Activated CD8-positive, alpha-beta memory T cell treated with anti-CD3 and anti-CD28 coated beads, Interleukin-2, amount 50 U/mL, for 4 hours (primary cell): Measurements from ENCODE around the gene MCOLN1.

ENCODE experiments used
- DNase-seq: peaks from one replicate; pipeline ENCODE4 v3.0.0-alpha.2; 2020

Gene MCOLN1

GRCh38 chr19:7522072-7522922 is at the start of gene MCOLN1:
TSS of gene MCOLN1 (plus strand) at chr19:7522624. CDS start at chr19:7522751, 127 bp downstream.
- peak; percentile 100 for DNase-seq

- DNase-seq = no peak
These were observed 46.8 kb upstream of the MCOLN1 start for GRCh38 chr19:7475665-7476064.

DNA sequence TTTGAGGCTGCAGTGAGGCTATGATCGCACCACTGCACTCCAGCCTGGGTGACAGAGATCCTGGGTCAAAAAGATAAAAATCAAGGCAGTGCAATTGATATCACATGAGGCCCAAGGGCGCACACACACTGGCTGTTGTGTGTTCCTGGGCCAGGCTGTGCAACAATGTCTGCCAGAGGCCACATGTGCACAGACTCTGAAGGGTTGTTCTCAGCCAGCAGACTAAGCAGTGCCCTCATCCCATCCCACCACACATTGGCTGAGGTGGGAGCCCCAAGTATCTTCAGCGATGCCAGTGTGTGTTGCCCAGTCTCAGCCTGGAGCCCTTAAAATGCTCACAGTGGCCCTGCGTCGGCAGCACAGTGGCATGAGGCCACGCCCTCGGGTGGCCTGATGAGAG is 46.2 kb upstream of the MCOLN1 start:
- DNase-seq = no peak

GRCh38 chr19:7476777-7477494 is 45.5 kb upstream of the MCOLN1 start:
- DNase-seq = no peak

DNA sequence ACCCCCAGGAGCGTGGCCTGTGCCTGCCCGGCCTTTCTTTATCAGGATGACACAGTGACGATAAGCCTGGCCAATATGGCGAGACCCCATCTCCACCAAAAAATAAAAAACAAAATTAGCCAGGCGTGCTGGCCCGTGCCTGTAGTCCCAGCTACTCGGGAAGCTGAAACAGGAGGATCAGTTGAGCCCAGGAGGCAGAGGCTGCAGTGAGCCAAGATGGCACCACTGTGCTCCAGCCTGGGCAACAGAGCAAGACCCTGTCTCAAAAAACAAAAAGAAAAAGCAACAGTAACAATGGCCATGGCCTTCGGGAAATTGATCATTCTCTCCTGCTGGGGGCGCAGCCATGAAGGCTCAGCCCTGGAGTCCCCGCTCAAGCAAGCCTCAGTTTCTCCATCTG is 44.7 kb upstream of the MCOLN1 start:
- DNase-seq = no peak

DNA sequence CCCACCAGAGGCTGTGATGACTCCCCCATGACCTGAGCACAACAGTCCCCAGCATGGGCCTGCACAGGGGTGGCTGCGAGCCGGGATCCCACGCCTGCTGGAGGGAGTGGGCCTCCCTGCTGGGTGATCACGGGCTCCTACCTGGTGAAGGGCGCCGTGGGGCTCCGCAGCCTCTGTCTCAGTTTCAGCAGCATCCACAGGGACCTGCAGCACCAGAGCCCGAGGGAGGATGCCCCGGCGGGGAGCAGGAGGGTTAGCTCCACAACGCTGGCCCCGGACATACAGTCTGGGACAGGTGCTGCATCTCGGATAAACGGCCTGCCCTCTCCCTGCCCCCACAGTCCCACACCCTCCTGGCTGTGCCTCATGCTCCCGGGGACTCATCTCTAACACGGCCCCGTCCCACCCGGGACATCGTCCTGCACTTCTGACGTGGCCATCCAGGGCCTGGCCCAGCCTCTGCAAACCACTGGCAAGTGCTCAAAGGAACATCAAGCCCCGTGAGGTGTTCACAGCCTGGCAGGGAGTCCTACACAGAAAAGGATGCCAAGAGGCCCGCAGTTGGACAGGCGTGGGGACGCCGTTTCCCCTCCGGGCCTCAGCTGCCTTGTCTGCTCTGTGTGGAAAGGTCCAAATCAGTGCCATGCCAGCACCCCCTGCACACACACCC is 44.1 kb upstream of the MCOLN1 start:
- no peak for DNase-seq

- DNase-seq = no peak
These were observed 43.6 kb upstream of the MCOLN1 start for GRCh38 chr19:7478843-7479227.

- no peak for DNase-seq
These were observed 42.0 kb upstream of the MCOLN1 start for GRCh38 chr19:7480222-7480969.

DNA sequence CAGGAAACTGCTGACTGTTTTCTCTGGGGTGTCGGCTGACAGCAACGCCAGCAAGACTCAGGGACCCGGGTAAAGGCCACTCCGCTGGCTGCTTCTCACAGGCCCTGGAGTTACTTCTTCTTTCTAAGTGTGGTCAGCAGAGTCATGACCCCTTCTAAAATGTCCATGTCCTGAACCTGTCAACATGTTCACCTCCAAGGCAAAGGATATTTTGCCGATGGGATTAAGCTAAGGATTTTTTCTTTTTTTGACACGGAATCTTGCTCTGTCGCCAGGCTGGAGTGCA is 41.5 kb upstream of the MCOLN1 start:
- no peak for DNase-seq

DNA sequence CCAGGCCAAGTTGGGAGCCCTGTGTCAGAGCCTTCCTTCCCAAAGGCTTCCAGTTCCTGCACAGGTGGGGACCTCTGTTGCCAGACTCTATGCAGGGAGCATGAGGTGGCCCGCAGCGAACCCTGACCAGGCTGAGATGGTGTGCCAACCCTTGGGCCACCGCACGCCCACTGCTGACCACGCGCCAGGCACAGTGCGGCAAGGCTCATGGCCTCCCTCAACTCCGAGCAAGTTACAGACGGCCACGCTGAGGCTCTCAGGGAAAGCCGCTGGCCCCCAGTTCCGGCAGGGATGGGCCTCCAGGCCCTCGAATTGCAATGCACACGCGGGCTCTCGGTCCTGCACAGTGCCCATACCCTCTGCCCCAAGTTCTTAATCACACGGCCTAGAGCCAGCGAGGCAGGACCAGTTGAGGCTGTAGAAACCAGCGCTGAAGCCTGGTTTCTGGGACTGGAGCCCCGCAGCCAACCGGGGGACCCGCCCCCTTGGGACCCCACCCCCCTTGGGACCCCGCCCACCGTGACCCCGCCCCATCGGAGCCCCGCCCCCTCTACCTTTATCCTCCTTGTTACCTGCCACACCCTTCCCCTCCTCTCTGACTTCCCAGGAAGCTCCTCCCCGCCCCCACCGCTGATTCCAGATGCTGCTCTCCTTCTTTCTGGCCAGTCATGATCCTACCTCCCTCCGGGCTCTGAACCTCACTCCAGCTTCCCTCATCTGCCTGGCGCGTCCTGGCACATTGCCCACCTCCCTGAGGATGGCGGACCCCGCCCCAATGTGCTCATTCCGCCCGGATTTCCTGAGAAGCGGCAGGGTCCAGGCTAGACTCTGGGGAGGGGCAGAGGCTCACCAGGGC is 39.6 kb upstream of the MCOLN1 start:
- no peak for DNase-seq

DNA sequence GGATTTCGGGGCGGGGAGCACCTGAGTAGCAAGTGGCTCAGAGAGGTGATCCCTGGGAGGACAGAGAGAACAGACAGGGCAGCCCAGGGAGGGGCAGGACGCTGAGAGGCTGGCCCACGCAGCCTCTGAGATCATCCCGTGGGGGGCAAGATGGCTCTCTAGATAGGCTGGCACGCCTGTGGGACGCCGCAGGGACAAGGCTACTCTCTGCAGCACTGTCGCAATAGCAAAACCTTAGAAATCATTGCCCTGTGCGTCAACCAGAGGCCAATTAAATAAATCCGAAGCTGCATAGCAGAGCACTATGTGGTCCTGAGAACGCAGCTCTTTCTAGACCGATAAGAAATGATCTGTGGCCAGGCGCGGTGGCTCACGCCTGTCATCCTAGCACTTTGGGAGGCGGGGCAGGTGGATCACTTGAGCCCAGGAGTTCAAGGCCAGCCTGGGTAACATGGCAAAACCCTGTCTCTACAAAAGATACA is 38.7 kb upstream of the MCOLN1 start:
- DNase-seq = no peak

- DNase-seq = no peak
These were observed 35.5 kb upstream of the MCOLN1 start for GRCh38 chr19:7486923-7487322.

- peak; percentile 93 for DNase-seq
These were observed 33.6 kb upstream of the MCOLN1 start, which contains the start of gene PEX11G for GRCh38 chr19:7488736-7489353. TSS of gene PEX11G (minus strand) at chr19:7489035. CDS start at chr19:7489010, 25 bp downstream.

- DNase-seq = no peak
These were observed 32.8 kb upstream of the MCOLN1 start for GRCh38 chr19:7489609-7490044.

DNA sequence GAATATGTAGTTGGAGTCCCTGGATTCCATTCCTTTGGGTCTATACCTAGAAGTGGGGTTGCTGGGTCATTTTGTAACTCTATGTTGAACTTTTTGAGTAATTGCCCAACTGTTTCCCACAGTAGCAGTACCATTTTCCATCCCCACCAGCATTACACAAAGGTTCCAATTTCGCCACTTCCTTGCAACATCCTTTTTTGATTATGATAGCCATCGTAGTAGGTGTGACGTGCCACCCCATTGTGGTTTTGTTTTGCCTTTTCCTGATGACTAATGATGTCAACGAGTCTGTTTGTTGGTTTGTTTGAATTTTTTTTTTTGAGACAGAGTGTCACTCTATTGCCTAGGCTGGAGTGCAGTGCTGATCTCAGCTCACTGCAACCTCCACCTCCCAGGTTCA is 30.3 kb upstream of the MCOLN1 start:
- DNase-seq = peak; percentile 32

- DNase-seq = no peak
These were observed 29.9 kb upstream of the MCOLN1 start for GRCh38 chr19:7492558-7492957.

- DNase-seq = no peak
These were observed 27.9 kb upstream of the MCOLN1 start for GRCh38 chr19:7494416-7495098.

- no peak for DNase-seq
These were observed 25.1 kb upstream of the MCOLN1 start for GRCh38 chr19:7497292-7497691.

DNA sequence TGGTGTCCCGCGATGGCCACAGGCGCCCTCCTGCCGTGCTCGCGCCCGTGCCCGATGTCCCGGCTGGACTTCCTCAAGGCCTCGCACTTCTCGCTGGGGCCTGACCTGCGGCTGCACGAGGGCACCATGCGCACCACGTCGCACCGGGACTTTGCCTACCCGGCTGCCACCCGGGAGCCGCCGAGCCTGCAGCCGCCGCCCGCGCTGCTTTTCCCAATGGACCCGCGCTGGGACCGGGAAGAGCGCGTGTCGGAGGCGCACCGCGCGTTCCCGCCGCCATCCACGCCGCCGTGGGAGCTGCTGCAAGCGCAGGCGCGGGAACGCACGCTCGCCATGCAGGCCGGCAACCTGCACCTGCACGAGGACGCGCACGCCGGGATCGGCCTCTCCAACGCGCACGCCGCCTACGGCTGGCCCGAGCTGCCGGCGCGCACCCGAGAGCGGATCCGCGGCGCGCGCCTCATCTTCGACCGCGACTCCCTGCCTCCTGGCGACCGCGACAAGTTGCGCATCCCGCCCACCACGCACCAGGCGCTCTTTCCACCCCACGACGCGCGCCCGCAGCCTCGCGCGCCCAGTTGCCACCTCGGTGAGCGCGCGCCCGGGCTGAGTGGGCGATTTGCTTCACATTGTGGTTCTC is 21.5 kb upstream of the MCOLN1 start:
- no peak for DNase-seq

GRCh38 chr19:7502552-7502951 is 19.9 kb upstream of the MCOLN1 start:
- DNase-seq = no peak
